Measurements from ENCODE around the gene ADAMTS17. TPM values are rescaled to one million over a fixed set of nuclear protein-coding genes. Genes with fewer than 3 reads are reported as not detected.

Gene ADAMTS17
- total and polyA plus RNA-seq, 9 of the 15 experiments (the other 6 are each of a cell fraction or from before 2014, with no cell fraction given), result 0.01 to 0.14 (median 0.07) TPM; not detected in 6

GRCh38 chr15:100235030-100235617, 106.7 kb downstream of the ADAMTS17 start (continued):
- TF ChIP-seq OTX1 (CRISPR knock-in tag; IDR thresholded peaks at IDR 0.05), result no peak
- no peak for TF ChIP-seq CHCHD3 (CRISPR knock-in tag; IDR thresholded peaks at IDR 0.05)
- TF ChIP-seq, protein P1, sequence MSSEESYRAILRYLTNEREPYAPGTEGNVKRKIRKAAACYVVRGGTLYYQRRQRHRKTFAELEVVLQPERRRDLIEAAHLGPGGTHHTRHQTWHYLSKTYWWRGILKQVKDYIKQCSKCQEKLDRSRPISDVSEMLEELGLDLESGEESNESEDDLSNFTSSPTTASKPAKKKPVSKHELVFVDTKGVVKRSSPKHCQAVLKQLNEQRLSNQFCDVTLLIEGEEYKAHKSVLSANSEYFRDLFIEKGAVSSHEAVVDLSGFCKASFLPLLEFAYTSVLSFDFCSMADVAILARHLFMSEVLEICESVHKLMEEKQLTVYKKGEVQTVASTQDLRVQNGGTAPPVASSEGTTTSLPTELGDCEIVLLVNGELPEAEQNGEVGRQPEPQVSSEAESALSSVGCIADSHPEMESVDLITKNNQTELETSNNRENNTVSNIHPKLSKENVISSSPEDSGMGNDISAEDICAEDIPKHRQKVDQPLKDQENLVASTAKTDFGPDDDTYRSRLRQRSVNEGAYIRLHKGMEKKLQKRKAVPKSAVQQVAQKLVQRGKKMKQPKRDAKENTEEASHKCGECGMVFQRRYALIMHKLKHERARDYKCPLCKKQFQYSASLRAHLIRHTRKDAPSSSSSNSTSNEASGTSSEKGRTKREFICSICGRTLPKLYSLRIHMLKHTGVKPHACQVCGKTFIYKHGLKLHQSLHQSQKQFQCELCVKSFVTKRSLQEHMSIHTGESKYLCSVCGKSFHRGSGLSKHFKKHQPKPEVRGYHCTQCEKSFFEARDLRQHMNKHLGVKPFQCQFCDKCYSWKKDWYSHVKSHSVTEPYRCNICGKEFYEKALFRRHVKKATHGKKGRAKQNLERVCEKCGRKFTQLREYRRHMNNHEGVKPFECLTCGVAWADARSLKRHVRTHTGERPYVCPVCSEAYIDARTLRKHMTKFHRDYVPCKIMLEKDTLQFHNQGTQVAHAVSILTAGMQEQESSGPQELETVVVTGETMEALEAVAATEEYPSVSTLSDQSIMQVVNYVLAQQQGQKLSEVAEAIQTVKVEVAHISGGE (CRISPR knock-in tag; IDR thresholded peaks at IDR 0.05), result peak in 1 of 3 experiments; percentile 36; a peak in 1 of 6 replicates
- peak; percentile 61 for TF ChIP-seq ZNF316 (IDR thresholded peaks at IDR 0.05)
- TF ChIP-seq XRCC3 (IDR thresholded peaks at IDR 0.05), result no peak
- TF ChIP-seq ZNF589 (CRISPR knock-in tag; IDR thresholded peaks at IDR 0.05; ENCODE audit: low read depth), result peak; percentile 51; the same call in 1 of the 2 replicates
- TF ChIP-seq, protein P2, sequence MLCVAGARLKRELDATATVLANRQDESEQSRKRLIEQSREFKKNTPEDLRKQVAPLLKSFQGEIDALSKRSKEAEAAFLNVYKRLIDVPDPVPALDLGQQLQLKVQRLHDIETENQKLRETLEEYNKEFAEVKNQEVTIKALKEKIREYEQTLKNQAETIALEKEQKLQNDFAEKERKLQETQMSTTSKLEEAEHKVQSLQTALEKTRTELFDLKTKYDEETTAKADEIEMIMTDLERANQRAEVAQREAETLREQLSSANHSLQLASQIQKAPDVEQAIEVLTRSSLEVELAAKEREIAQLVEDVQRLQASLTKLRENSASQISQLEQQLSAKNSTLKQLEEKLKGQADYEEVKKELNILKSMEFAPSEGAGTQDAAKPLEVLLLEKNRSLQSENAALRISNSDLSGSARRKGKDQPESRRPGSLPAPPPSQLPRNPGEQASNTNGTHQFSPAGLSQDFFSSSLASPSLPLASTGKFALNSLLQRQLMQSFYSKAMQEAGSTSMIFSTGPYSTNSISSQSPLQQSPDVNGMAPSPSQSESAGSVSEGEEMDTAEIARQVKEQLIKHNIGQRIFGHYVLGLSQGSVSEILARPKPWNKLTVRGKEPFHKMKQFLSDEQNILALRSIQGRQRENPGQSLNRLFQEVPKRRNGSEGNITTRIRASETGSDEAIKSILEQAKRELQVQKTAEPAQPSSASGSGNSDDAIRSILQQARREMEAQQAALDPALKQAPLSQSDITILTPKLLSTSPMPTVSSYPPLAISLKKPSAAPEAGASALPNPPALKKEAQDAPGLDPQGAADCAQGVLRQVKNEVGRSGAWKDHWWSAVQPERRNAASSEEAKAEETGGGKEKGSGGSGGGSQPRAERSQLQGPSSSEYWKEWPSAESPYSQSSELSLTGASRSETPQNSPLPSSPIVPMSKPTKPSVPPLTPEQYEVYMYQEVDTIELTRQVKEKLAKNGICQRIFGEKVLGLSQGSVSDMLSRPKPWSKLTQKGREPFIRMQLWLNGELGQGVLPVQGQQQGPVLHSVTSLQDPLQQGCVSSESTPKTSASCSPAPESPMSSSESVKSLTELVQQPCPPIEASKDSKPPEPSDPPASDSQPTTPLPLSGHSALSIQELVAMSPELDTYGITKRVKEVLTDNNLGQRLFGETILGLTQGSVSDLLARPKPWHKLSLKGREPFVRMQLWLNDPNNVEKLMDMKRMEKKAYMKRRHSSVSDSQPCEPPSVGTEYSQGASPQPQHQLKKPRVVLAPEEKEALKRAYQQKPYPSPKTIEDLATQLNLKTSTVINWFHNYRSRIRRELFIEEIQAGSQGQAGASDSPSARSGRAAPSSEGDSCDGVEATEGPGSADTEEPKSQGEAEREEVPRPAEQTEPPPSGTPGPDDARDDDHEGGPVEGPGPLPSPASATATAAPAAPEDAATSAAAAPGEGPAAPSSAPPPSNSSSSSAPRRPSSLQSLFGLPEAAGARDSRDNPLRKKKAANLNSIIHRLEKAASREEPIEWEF (CRISPR knock-in tag; IDR thresholded peaks at IDR 0.05), result no peak
- TF ChIP-seq EHMT2 (IDR thresholded peaks at IDR 0.05), result peak; percentile 63; the same call in 1 of the 2 replicates
- 0 out of 2 replicates have a peak, but pooled peaks have one; percentile 35 for TF ChIP-seq CXXC5 (CRISPR knock-in tag; IDR thresholded peaks at IDR 0.05)
- TF ChIP-seq SMC3 (conservative IDR thresholded peaks at IDR 0.05; ENCODE audit: insufficient read depth, low read depth, low read length), result no peak
- TF ChIP-seq RNF2 (IDR thresholded peaks at IDR 0.05), result peak; percentile 51; the same call in 1 of the 2 replicates
- TF ChIP-seq, protein P3, sequence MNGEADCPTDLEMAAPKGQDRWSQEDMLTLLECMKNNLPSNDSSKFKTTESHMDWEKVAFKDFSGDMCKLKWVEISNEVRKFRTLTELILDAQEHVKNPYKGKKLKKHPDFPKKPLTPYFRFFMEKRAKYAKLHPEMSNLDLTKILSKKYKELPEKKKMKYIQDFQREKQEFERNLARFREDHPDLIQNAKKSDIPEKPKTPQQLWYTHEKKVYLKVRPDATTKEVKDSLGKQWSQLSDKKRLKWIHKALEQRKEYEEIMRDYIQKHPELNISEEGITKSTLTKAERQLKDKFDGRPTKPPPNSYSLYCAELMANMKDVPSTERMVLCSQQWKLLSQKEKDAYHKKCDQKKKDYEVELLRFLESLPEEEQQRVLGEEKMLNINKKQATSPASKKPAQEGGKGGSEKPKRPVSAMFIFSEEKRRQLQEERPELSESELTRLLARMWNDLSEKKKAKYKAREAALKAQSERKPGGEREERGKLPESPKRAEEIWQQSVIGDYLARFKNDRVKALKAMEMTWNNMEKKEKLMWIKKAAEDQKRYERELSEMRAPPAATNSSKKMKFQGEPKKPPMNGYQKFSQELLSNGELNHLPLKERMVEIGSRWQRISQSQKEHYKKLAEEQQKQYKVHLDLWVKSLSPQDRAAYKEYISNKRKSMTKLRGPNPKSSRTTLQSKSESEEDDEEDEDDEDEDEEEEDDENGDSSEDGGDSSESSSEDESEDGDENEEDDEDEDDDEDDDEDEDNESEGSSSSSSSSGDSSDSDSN (IDR thresholded peaks at IDR 0.05; ENCODE audit: borderline replicate concordance in 1 of 2, low read depth in 2 of 2, low read length in 2 of 2), result peak; percentile 54 to 75; a peak in 1 of 4 replicates
- TF ChIP-seq FOSL1 (tag; conservative IDR thresholded peaks at IDR 0.05), result peak; percentile 42; the same call in 1 of the 2 replicates
- TF ChIP-seq MNT (conservative IDR thresholded peaks at IDR 0.05), result peak in 1 of 2 experiments; percentile 74; a peak in 2 of 4 replicates
